SJSA1 (cell line): Measurements from ENCODE around the gene SH3RF3. TPM values are rescaled to one million over a fixed set of nuclear protein-coding genes. Genes with fewer than 3 reads are reported as not detected.
A peak's percentile ranks its signal among the peaks of the same experiment; 100 is the strongest.

Experiments
- DNase-seq, 2 experiments: peaks; one replicate each; pipeline ENCODE4 v3.0.0-alpha.2; 2015 to 2020; ENCODE audit warnings: low spot score in 2 of 2, low read depth in 1 of 2
- H3K27ac ChIP-seq: fragments of 250-450 bp; sonication (Bioruptor Pico); 2 replicates; pipeline ENCODE4 v1.5.1; 2020; ENCODE audit warnings: mild to moderate bottlenecking, moderate library complexity
- H3K27me3 ChIP-seq: fragments of 250-450 bp; sonication (Bioruptor Pico); replicated peaks from 2 replicates; pipeline ENCODE4 v1.5.1; 2020; ENCODE audit warnings: mild to moderate bottlenecking, moderate library complexity
- H3K36me3 ChIP-seq: fragments of 250-450 bp; sonication (Bioruptor Pico); 2 replicates; pipeline ENCODE4 v1.5.1; 2020; ENCODE audit warnings: mild to moderate bottlenecking
- H3K4me1 ChIP-seq: fragments of 250-450 bp; sonication (Bioruptor Pico); replicated peaks from 2 replicates; pipeline ENCODE4 v1.6.1; 2021; ENCODE audit warnings: mild to moderate bottlenecking
- H3K4me3 ChIP-seq: fragments of 250-450 bp; sonication (Bioruptor Pico); 2 replicates; pipeline ENCODE4 v1.5.1; 2020; ENCODE audit warnings: mild to moderate bottlenecking
- H3K9me3 ChIP-seq: fragments of 250-450 bp; sonication (Bioruptor Pico); replicated peaks from 2 replicates; pipeline ENCODE4 v1.5.1; 2020; ENCODE audit warnings: mild to moderate bottlenecking
- total RNA-seq: library from RNA; depleted of rRNA; stranded (reverse); fragments of >200 nt; shearing (Covaris generic); gene quantifications from 2 replicates; pipeline ENCODE4 v1.2.3, GENCODE V29; 2014

The SH3RF3 gene
- total RNA-seq, 1 experiment from 2014 or later: 6.1 TPM

GRCh38 chr2:109162999-109163398, 34.0 kb downstream of the SH3RF3 start:
- no peaks in the 10 kb centered on the region for H3K9me3 ChIP-seq
- no peaks in the 10 kb centered on the region for H3K27me3 ChIP-seq
- peak overlapping the region; percentile 82 for H3K27ac ChIP-seq
- no peaks in the 10 kb centered on the region for H3K36me3 ChIP-seq
- peak overlapping the region; percentile 26 for H3K4me3 ChIP-seq
- H3K4me1 ChIP-seq: peaks cover 53% of the 10 kb centered on the region
- peak; percentile 75 to 80 for DNase-seq

GRCh38 chr2:109164311-109164710, 35.3 kb downstream of the SH3RF3 start:
- DNase-seq: no peak

DNA sequence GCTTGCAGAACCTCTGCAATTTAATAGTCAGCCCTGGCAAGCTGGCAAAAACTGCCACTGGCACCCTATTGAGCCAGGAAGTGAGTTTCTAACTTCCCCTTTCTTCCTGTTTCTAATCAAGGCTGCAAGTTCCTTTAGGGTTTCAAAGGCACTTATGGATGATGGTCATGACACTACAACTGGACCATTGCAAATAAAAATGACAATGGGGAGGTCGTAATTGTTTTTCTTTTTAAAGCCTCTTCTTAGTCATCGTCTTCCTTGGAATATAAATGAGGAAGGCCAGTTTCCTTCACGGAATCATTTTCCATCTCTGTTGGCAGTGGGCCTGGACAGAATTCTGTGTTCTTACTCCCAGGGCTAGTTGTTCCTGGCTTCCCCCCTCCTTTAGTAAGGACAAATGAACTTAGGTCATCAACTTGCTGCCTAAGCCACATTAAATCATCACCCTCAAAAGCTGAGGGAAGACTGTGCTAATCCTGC, 35.8 kb downstream of the SH3RF3 start:
- no peaks in the 10 kb centered on the region for H3K9me3 ChIP-seq
- no peaks in the 10 kb centered on the region for H3K36me3 ChIP-seq
- H3K27ac ChIP-seq: peak overlapping the region; percentile 82
- peak in 1 of 2 experiments; percentile 73 for DNase-seq
- peaks cover 55% of the 10 kb centered on the region for H3K4me1 ChIP-seq
- H3K4me3 ChIP-seq: no peak overlapping the region
- no peaks in the 10 kb centered on the region for H3K27me3 ChIP-seq

More at GRCh38 chr2:109164311-109164710, 35.3 kb downstream of the SH3RF3 start:
- Histone ChIP-seq H3K27ac (peak overlapping the region; percentile 82), H3K4me3 (no peak overlapping the region), H3K9me3 (no peaks in the 10 kb centered on the region), H3K4me1 (peaks cover 55% of the 10 kb centered on the region), H3K36me3 (no peaks in the 10 kb centered on the region), H3K27me3 (no peaks in the 10 kb centered on the region)

DNA sequence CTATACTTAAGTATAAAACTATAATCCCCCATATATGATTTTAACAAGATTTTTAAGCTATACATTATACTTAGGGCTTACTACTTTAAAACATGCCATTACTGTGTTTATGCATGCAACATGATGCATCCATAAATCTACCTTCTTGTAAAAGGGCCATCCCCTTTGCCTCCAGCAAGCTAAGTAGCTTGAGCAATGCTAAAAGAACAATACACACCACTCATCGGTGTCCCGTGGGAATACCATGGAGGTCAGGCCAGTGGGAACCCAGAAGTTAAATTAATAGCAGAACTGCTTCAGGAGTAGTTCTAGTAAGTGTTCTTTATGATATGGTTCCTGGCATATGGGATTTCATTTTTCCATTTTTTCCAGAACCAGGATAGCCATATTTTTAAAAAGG, 37.8 kb downstream of the SH3RF3 start:
- Histone ChIP-seq H3K27me3 (no peaks in the 10 kb centered on the region), H3K4me1 (peaks cover 69% of the 10 kb centered on the region), H3K36me3 (no peaks in the 10 kb centered on the region), H3K27ac (peak overlapping the region; percentile 82), H3K4me3 (no peak overlapping the region), H3K9me3 (no peaks in the 10 kb centered on the region)
- peak; percentile 47 to 60 for DNase-seq

DNA sequence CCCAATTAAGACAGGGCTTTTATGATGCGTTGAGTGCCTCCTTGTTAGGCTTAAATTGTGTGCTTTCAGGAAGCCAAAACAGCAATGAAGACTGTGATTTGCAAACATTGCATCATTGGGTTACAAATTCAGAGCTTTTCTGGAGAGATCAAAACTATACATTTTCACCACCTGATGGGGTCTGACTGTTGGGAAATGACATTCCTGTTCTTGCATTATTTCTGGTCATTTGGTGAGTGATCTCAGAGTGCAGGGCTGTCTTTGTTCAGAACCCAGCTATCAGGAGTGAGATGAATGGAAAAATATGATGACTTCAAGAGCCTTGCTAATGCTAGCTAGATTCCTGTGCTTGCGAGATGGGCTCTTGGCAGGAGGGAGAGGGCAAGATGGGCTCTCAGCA, 39.1 kb downstream of the SH3RF3 start:
- no peak overlapping the region for H3K27ac ChIP-seq
- no peaks in the 10 kb centered on the region for H3K36me3 ChIP-seq
- DNase-seq: no peak
- H3K9me3 ChIP-seq: no peaks in the 10 kb centered on the region
- H3K4me3 ChIP-seq: no peak overlapping the region
- no peaks in the 10 kb centered on the region for H3K27me3 ChIP-seq
- peaks cover 75% of the 10 kb centered on the region for H3K4me1 ChIP-seq

DNA sequence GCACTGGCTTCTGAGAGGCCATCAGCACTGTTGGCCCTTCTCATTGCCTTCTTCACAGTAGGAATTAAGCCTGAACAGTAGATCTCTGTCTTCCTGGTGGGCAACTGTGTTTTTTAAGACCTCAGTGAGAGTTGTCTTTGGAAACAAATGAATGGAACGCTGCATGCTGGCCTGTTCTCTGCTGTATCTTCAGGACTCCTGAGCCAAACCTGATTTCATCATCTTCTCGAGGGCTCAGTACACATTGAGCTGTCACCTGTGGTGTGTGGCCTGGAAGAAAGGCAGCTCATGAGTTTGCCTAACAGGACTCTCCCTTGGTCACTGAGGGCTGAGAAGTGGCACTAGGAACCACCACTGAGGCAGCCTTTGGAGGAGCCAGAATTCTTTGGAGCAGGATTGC, 39.7 kb downstream of the SH3RF3 start:
- Histone ChIP-seq H3K9me3 (no peaks in the 10 kb centered on the region), H3K4me3 (no peak overlapping the region), H3K36me3 (no peaks in the 10 kb centered on the region), H3K27ac (no peak overlapping the region), H3K27me3 (no peaks in the 10 kb centered on the region), H3K4me1 (peaks cover 78% of the 10 kb centered on the region)
- DNase-seq: no peak

GRCh38 chr2:109170645-109171044, 41.6 kb downstream of the SH3RF3 start:
- Histone ChIP-seq H3K9me3 (no peaks in the 10 kb centered on the region), H3K36me3 (no peaks in the 10 kb centered on the region), H3K27ac (no peak overlapping the region), H3K4me3 (no peak overlapping the region), H3K27me3 (no peaks in the 10 kb centered on the region), H3K4me1 (peaks cover 70% of the 10 kb centered on the region)
- DNase-seq: no peak

GRCh38 chr2:109171444-109172334, 42.7 kb downstream of the SH3RF3 start:
- no peaks in the 10 kb centered on the region for H3K27me3 ChIP-seq
- peak; percentile 93 to 98 for DNase-seq
- peak overlapping the region; percentile 88 for H3K27ac ChIP-seq
- H3K4me1 ChIP-seq: peaks cover 60% of the 10 kb centered on the region
- H3K9me3 ChIP-seq: no peaks in the 10 kb centered on the region
- peak overlapping the region; percentile 11 for H3K4me3 ChIP-seq
- H3K36me3 ChIP-seq: no peaks in the 10 kb centered on the region

DNA sequence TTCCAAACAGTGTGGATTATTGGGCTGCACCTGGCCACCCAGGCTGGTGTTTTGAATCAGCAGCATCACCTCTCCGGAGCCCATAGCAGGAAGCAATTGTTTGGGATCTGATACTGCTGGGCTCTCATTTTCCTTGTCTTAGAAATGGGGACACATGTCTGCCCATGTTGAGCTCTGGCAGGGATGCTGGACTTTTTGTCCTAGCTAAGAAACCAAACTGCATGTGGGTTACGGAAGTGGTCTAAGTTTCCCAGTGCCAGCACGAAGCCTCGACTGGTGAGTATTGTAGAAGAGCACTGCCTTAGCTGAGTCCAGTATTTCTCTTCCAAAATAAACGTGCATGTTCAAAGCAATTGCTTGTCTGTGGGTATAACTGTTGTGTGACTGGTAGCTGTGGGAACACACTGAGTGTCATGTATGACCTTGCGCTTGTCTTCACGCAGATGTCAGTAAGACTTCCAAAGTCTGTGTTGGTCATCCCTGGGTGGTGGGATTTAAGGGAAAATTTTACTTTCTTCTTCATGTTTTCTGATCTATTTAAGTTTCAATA, 43.6 kb downstream of the SH3RF3 start:
- Histone ChIP-seq H3K4me1 (peaks cover 50% of the 10 kb centered on the region), H3K4me3 (no peak overlapping the region), H3K9me3 (no peaks in the 10 kb centered on the region), H3K36me3 (no peaks in the 10 kb centered on the region), H3K27ac (peak overlapping the region; percentile 88), H3K27me3 (no peaks in the 10 kb centered on the region)
- DNase-seq: no peak

DNA sequence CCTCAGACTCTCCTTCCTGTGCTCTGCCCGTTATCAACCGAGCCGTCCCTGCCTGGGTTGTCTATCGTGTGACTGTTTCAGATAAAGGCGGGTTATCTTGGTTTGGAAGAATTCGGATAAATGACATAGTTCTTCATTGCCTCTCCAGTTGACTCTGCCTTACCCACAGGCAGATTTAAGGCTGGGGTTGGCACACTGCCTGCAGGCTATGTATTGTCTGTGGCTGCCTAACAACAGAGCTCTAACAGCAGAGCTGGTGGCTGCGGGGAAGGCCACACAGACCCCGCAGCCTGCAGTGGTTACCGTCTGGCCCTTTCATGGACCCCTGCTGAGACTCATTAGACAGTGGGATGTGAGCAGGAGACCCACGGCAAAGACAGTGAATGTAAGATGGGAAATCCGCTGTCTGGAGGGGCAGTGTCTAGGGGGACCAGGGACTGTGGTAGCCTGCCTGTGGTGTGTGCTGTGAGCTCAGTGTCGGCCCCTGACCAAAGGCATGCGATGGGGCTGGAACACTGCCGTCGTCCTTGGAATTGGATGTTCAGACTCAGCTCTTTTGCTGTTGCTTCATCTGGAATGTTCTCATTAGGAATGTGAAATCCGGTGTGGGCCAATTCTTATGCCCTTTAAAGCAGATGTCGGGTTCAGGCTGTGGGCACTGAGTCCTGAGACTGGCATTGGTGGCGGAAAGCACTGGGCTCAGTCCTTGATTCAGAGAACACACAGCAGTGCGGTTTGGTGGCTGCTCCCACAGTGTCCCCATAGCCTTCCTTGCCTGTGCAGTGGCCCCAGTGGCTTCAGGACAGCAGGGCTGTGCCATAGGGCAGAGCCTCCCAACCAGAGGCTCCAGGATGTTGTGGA, 44.5 kb downstream of the SH3RF3 start:
- peaks cover 45% of the 10 kb centered on the region for H3K4me1 ChIP-seq
- peak; percentile 83 to 87 for DNase-seq
- no peaks in the 10 kb centered on the region for H3K27me3 ChIP-seq
- no peaks in the 10 kb centered on the region for H3K36me3 ChIP-seq
- H3K4me3 ChIP-seq: no peak overlapping the region
- no peaks in the 10 kb centered on the region for H3K9me3 ChIP-seq
- peak overlapping the region; percentile 88 for H3K27ac ChIP-seq

- no peaks in the 10 kb centered on the region for H3K9me3 ChIP-seq
- H3K4me1 ChIP-seq: peaks cover 45% of the 10 kb centered on the region
- H3K27me3 ChIP-seq: no peaks in the 10 kb centered on the region
- DNase-seq: no peak
- H3K36me3 ChIP-seq: no peaks in the 10 kb centered on the region
- peak overlapping the region; percentile 88 for H3K27ac ChIP-seq
- no peak overlapping the region for H3K4me3 ChIP-seq
Measured at GRCh38 chr2:109174214-109174613, 45.2 kb downstream of the SH3RF3 start.

DNA sequence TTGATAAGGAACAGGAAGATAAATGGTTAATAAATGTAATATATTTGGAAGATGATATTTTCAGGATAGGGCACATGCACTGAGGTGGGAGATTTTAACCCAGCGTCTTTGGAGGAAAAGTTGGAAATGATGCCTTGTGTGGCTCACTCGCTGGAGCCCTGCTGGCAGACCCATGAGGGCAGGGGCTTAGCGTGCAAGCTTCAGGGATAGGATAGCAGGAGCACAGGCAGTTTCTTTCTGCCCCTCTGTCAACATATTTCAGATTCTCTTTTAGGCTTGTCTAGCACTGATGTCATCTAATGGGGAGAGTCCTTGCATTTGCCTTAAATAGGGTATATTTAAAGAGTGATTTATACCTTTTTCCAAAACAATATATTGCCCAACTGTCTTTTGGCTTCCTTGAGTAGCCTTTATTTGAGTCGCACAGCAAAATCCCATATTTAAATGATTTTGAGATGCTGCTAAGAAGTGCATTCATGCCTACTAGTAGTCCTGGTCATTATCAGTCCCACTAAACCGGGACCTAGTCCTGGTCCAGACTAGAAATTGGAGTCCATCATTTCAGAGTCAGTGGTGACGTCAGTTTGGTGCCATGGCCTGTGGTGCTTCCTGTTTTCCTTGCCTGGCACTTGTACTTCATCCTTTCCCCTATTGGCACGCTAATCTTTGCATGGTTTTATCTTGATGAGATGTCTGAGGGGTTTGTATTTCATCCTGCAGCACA, 45.8 kb downstream of the SH3RF3 start:
- Histone ChIP-seq H3K36me3 (no peaks in the 10 kb centered on the region), H3K27me3 (no peaks in the 10 kb centered on the region), H3K27ac (peak overlapping the region; percentile 88; the same call in 1 of the 2 replicates), H3K4me1 (peaks cover 45% of the 10 kb centered on the region), H3K9me3 (no peaks in the 10 kb centered on the region), H3K4me3 (no peak overlapping the region)
- no peak for DNase-seq

GRCh38 chr2:109175350-109175678, 46.3 kb downstream of the SH3RF3 start:
- H3K9me3 ChIP-seq: no peaks in the 10 kb centered on the region
- no peak overlapping the region for H3K27ac ChIP-seq
- H3K36me3 ChIP-seq: no peaks in the 10 kb centered on the region
- H3K4me3 ChIP-seq: no peak overlapping the region
- DNase-seq: no peak
- peaks cover 45% of the 10 kb centered on the region for H3K4me1 ChIP-seq
- H3K27me3 ChIP-seq: no peaks in the 10 kb centered on the region
